GM12878 (cell line): ENCODE results near the gene MSH5. TPM values are rescaled to one million over a fixed set of nuclear protein-coding genes. Genes with fewer than 3 reads are reported as not detected.
A peak's percentile ranks its signal among the peaks of the same experiment; 100 is the strongest.

Experiments
- ATAC-seq: fragments of 200-7000 bp; cut with Tn5 transposase; 3 replicates; pipeline ENCODE4 v1.9.1; 2020; ENCODE audit warnings: mild to moderate bottlenecking, moderate library complexity
- BruUV-seq: library from RNA; stranded (reverse); fragments of 400-500 nt; replicated peaks from 2 replicates; lab custom pipeline; 2021; lab: Mats Ljungman, UMichigan
- CTCF ChIA-PET: fragments of 300-600 bp; sonication (Branson Sonifier 250); formaldehyde crosslinking; extraction: SDS; loops from one replicate; lab custom pipeline; 2021; ENCODE audit warnings: inconsistent platforms; lab: Yijun Ruan, JAX
- POLR2A ChIA-PET: fragments of 350-600 bp; formaldehyde crosslinking; extraction: SDS; loops from one replicate; lab custom pipeline; 2021; ENCODE audit warnings: inconsistent platforms; lab: Charles Lee
- RAD21 ChIA-PET: fragments of 300-600 bp; sonication (Branson Sonifier 250); formaldehyde crosslinking; loops from one replicate; lab custom pipeline; 2023; ENCODE audit warnings: antibody characterized with exemption; ENCODE audit not compliant: unreplicated experiment; lab: Charles Lee
- SMC1A ChIA-PET: fragments of 300-600 bp; sonication (Branson Sonifier 250); formaldehyde crosslinking; loops from one replicate; lab custom pipeline; 2023; ENCODE audit not compliant: unreplicated experiment, uncharacterized antibody; lab: Charles Lee
- DNase-seq: peaks from one replicate; pipeline ENCODE4 v3.0.0-alpha.2; 2011; ENCODE audit warnings: low read depth, low spot score
- FAIRE-seq: peaks from 3 replicates; lab custom pipeline; 2011; peaks lifted over from hg19 to GRCh38; lab: Jason Lieb, UNC
- H2AFZ ChIP-seq: 2 replicates; pipeline ENCODE4 v1.6.0; 2011; ENCODE audit warnings: low read depth, low read length, control low read depth; ENCODE audit not compliant: control insufficient read depth
- H3K27ac ChIP-seq: 2 replicates; pipeline ENCODE4 v1.5.1; 2011; ENCODE audit warnings: control low read depth; ENCODE audit not compliant: control insufficient read depth, insufficient read depth
- H3K27me3 ChIP-seq, 2 experiments: replicated peaks in 1 of 2; 2 replicates each; pipeline versions ENCODE4 v1.6.0 to v1.6.1; 2011; ENCODE audit warnings: low read length in 1 of 2; ENCODE audit not compliant: control insufficient read depth in 2 of 2, insufficient read depth in 2 of 2
- H3K36me3 ChIP-seq, 2 experiments: 2 replicates each; pipeline ENCODE4 v1.5.1; 2011; ENCODE audit warnings: low read length in 1 of 2; ENCODE audit not compliant: control insufficient read depth in 2 of 2, insufficient read depth in 2 of 2
- H3K4me1 ChIP-seq: 2 replicates; pipeline ENCODE4 v1.6.1; 2011; ENCODE audit warnings: mild to moderate bottlenecking, low read length, moderate library complexity, mixed read lengths; ENCODE audit not compliant: control insufficient read depth, insufficient read depth
- H3K4me2 ChIP-seq: 2 replicates; pipeline ENCODE4 v1.6.0; 2011; ENCODE audit warnings: control low read depth; ENCODE audit not compliant: control insufficient read depth, insufficient read depth
- H3K4me3 ChIP-seq: fragments of 200-600 bp; sonication (generic); 2 replicates; pipeline ENCODE4 v1.5.1; 2016
- H3K79me2 ChIP-seq: 2 replicates; pipeline ENCODE4 v1.6.0; 2011; ENCODE audit warnings: low read length; ENCODE audit not compliant: control insufficient read depth, insufficient read depth
- H3K9ac ChIP-seq: 2 replicates; pipeline ENCODE4 v1.8.0; 2011; ENCODE audit warnings: low read length, control low read depth, mixed read lengths; ENCODE audit not compliant: control insufficient read depth, insufficient read depth
- H3K9me3 ChIP-seq: replicated peaks from 3 replicates; pipeline ENCODE4 v1.5.1; 2011; ENCODE audit warnings: mild to moderate bottlenecking, low read length; ENCODE audit not compliant: control insufficient read depth, insufficient read depth
- H4K20me1 ChIP-seq: 2 replicates; pipeline ENCODE4 v1.6.0; 2011; ENCODE audit not compliant: control insufficient read depth, insufficient read depth
- DPF2 ChIP-seq: fragments of 450-650 bp; IDR thresholded peaks from 2 replicates; pipeline ENCODE4 v1.6.1; 2017; ENCODE audit warnings: mild to moderate bottlenecking
- EP300 ChIP-seq, 2 experiments: fragments of 150-350 bp in 1 of 2; IDR thresholded peaks; 2 replicates each; pipeline ENCODE4 v1.6.1; 2011 to 2012; ENCODE audit warnings: low read depth in 2 of 2, low read length in 2 of 2, borderline replicate concordance in 1 of 2, improper control_type of control experiment in 1 of 2, inconsistent platforms in 1 of 2; ENCODE audit not compliant: control insufficient read depth in 1 of 2
- FOXM1 ChIP-seq: IDR thresholded peaks from 2 replicates; pipeline ENCODE4 v1.6.1; 2012; ENCODE audit warnings: low read depth, mild to moderate bottlenecking, inconsistent platforms, low read length, moderate library complexity
- JUND ChIP-seq: IDR thresholded peaks from 2 replicates; pipeline ENCODE4 v1.6.1; 2012; ENCODE audit warnings: low read depth, mild to moderate bottlenecking, low read length, improper control_type of control experiment, moderate library complexity
- MXI1 ChIP-seq: fragments of 150-350 bp; IDR thresholded peaks from 2 replicates; pipeline ENCODE4 v1.6.1; 2011; ENCODE audit warnings: low read depth, mild to moderate bottlenecking, inconsistent platforms, low read length, improper control_type of control experiment
- NR2C1 ChIP-seq: fragments of 450-650 bp; IDR thresholded peaks from 2 replicates; pipeline ENCODE4 v1.6.1; 2017; ENCODE audit warnings: antibody characterized with exemption, mild to moderate bottlenecking, moderate library complexity
- RCOR1 ChIP-seq: conservative IDR thresholded peaks from 2 replicates; pipeline ENCODE4 v1.6.1; 2012; ENCODE audit warnings: low read depth, low read length, improper control_type of control experiment
- RELA ChIP-seq: fragments of 450-650 bp; IDR thresholded peaks from 2 replicates; pipeline ENCODE4 v1.8.0; 2014; ENCODE audit warnings: borderline replicate concordance; ENCODE audit not compliant: partially characterized antibody
- RFX5 ChIP-seq: IDR thresholded peaks from 2 replicates; pipeline ENCODE4 v1.6.1; 2011; ENCODE audit warnings: low read depth, low read length, improper control_type of control experiment
- SP1 ChIP-seq: IDR thresholded peaks from one replicate; pipeline ENCODE4 v1.6.1; 2011; ENCODE audit warnings: low read depth, low read length
- TBL1XR1 ChIP-seq: IDR thresholded peaks from 2 replicates; pipeline ENCODE4 v1.6.1; 2012; ENCODE audit warnings: low read depth, low read length, improper control_type of control experiment
- TCF3 ChIP-seq: IDR thresholded peaks from 2 replicates; pipeline ENCODE4 v1.6.1; 2012; ENCODE audit warnings: low read depth, mild to moderate bottlenecking, low read length, borderline replicate concordance; ENCODE audit not compliant: insufficient read depth
- YBX1 ChIP-seq: fragments of 450-650 bp; IDR thresholded peaks from 2 replicates; pipeline ENCODE4 v1.6.1; 2016; ENCODE audit warnings: antibody characterized with exemption
- ZBED1 ChIP-seq: IDR thresholded peaks from 2 replicates; pipeline ENCODE4 v1.6.1; 2016; ENCODE audit warnings: borderline replicate concordance
- ZNF217 ChIP-seq: fragments of 450-650 bp; IDR thresholded peaks from 2 replicates; pipeline ENCODE4 v1.6.1; 2017; ENCODE audit warnings: antibody characterized with exemption, mild to moderate bottlenecking
- ZSCAN29 ChIP-seq: fragments of 450-650 bp; IDR thresholded peaks from 2 replicates; pipeline ENCODE4 v1.6.1; 2017; ENCODE audit warnings: mild to moderate bottlenecking, moderate library complexity
- WGBS: methylation state at CpG from one replicate; pipeline ENCODE4 v1.1.6; 2016; ENCODE audit warnings: low lambda C conversion rate; ENCODE audit not compliant: insufficient replicate concordance, insufficient coverage; ENCODE audit errors: missing lambda C conversion rate; 5-methylcytosine and 5-hydroxymethylcytosine counted together
- in situ Hi-C: fragments of 300-500 bp; cut with MboI; formaldehyde crosslinking; loops from 9 replicates; pipeline ENCODE4 v1.14.3; 2018; ENCODE audit warnings: mixed read lengths
- intact Hi-C: fragments of 100-400 bp; cut with micrococcal nuclease; formaldehyde crosslinking; loops from one replicate; pipeline ENCODE4 v1.14.2; 2022; ENCODE audit not compliant: unreplicated experiment
- polyA plus RNA-seq, 11 experiments: library from polyadenylated mRNA; depleted of rRNA in 4 of 11; unstranded in 6 of 11; stranded (reverse) in 5 of 11; fragments of >200 nt; fragmentation: Nextera tagmentation in 4 of 11; fragmentation: Illumina TruSeq in 1 of 11; extraction: Ambion mirVana in 4 of 11; extraction: Trizol in 1 of 11; gene quantifications; 1 replicate in 1 of 11; 2 replicates in 10 of 11; pipeline versions ENCODE4 v1.2.1 to v1.2.3, GENCODE V29; 2011 to 2016; ENCODE audit warnings: inconsistent platforms in 2 of 11, missing spikeins in 2 of 11, low read depth in 1 of 11
- total RNA-seq, 4 experiments: library from RNA; depleted of rRNA in 3 of 4; stranded (reverse); fragments of >200 nt in 3 of 4; fragmentation: Illumina TruSeq in 1 of 4; extraction: Trizol in 1 of 4; gene quantifications; 2 replicates each; pipeline versions ENCODE4 v1.2.1 to v1.2.3, GENCODE V29; 2013 to 2021
- TF ChIP-seq, protein P1 (sequence below): fragments of 450-650 bp; IDR thresholded peaks from 2 replicates; pipeline ENCODE4 v1.6.1; 2017; ENCODE audit warnings: mild to moderate bottlenecking, low read depth, inconsistent platforms; ENCODE audit not compliant: poor library complexity, severe bottlenecking

Gene MSH5
- total and polyA plus RNA-seq, 10 of the 15 experiments (the other 5 are each of a cell fraction or from before 2014, with no cell fraction given), result 9.1 to 52.7 (median 30.0) TPM

DNA sequence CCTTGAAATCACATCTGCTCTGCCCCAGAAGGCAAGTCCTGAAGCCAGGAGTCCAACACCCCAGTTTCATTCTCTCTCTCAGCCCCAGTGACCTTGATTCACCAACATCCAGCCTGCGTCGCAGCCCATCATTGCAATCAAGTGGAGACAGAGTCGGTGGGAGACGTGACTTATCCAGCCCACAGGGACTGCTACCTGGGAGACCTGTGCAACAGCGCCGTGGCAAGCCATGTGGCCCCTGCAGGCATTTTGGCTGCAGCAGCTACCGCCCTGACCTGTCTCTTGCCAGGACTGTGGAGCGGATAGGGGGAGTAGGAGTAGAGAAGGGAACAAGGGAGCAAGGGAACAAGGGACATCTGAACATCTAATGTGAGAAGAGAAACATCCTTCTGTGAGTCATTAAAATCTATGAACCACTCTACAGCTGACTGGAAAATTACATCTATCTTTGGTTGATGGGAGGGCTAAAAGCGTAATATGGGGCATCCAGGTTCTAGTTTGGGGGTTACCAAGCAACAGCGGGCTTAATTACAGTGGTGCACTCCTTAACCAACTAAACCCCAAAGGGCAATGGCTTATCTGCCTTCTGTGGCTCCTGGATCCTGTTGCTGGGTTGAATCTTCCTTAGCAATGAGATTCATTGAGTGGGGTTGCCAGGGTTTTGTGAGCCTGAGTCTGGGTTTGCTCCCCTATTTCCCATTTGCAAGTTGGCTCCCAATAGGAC lies 22.1 kb upstream of the MSH5 start:
- ATAC-seq, result peak; percentile 39; the same call in 1 of the 3 replicates
- in situ Hi-C loops, result no loop called here
- FAIRE-seq, result no peak

More for the DNA sequence above, 22.1 kb upstream of the MSH5 start:
- no peak for DNase-seq
- Histone ChIP-seq H3K36me3 (no peaks in the 10 kb centered on the region), H3K27me3 (peaks cover 0 to 2% of the 10 kb centered on the region in 2 experiments; a peak in 2 of 4 replicates), H4K20me1 (no peaks in the 10 kb centered on the region), H3K9ac (no peak overlapping the region), H3K4me3 (no peak overlapping the region), H2AFZ (no peak overlapping the region), H3K4me1 (no peaks in the 10 kb centered on the region), H3K9me3 (no peaks in the 10 kb centered on the region), H3K79me2 (no peaks in the 10 kb centered on the region), H3K4me2 (no peak overlapping the region), H3K27ac (no peak overlapping the region)
- BruUV-seq, result no TSS peak
- TF ChIP-seq DPF2 (no peak), ZSCAN29 (no peak), TBL1XR1 (no peak), ZNF217 (no peak), ZBED1 (no peak), NR2C1 (no peak), FOXM1 (no peak), RELA (no peak), YBX1 (no peak), EP300 (IDR thresholded peaks at IDR 0.05; ENCODE audit: borderline replicate concordance in 1 of 2, control insufficient read depth in 1 of 2, low read depth in 2 of 2, low read length in 2 of 2) (no peak), RCOR1 (no peak), JUND (no peak), TCF3 (no peak), SP1 (no peak), RFX5 (no peak), MXI1 (no peak)
- TF ChIP-seq, protein P1, sequence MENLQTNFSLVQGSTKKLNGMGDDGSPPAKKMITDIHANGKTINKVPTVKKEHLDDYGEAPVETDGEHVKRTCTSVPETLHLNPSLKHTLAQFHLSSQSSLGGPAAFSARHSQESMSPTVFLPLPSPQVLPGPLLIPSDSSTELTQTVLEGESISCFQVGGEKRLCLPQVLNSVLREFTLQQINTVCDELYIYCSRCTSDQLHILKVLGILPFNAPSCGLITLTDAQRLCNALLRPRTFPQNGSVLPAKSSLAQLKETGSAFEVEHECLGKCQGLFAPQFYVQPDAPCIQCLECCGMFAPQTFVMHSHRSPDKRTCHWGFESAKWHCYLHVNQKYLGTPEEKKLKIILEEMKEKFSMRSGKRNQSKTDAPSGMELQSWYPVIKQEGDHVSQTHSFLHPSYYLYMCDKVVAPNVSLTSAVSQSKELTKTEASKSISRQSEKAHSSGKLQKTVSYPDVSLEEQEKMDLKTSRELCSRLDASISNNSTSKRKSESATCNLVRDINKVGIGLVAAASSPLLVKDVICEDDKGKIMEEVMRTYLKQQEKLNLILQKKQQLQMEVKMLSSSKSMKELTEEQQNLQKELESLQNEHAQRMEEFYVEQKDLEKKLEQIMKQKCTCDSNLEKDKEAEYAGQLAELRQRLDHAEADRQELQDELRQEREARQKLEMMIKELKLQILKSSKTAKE, result no peak
- WGBS, result 63% methylated on average over 10 of the region's 10 CpGs
- CTCF ChIA-PET, result no interaction called here
- intact Hi-C loops, result no loop called here
- SMC1A ChIA-PET, result interaction anchor here (1.0 kb wide), 1 partner anchor 52 kb away, joined by 3 read pairs; no protein-coding TSS in a partner anchor
- POLR2A ChIA-PET, result no interaction called here
- RAD21 ChIA-PET, result no interaction called here
